Ovary (tissue), 3 donors: ENCODE measurements around the gene POLR2I.
"Not testable (repeated sequence)": the region's sequence is repeated elsewhere in the genome, so short reads cannot be mapped to it uniquely, and the experiment has no call there.

Experiments used
- CTCF ChIP-seq, 3 donors: fragments of 450-650 bp in 2 of 3; fragments of 200-600 bp in 1 of 3; IDR thresholded peaks; one replicate each; pipeline versions ENCODE4 v1.5.1 to v1.8.0; 2016 to 2022; ENCODE audit warnings: antibody characterized with exemption in 3 of 3, mild to moderate bottlenecking in 1 of 3
- EP300 ChIP-seq: sonication (generic); formaldehyde crosslinking; IDR thresholded peaks from one replicate; pipeline ENCODE4 v1.6.1; 2017; ENCODE audit warnings: antibody characterized with exemption
- POLR2A ChIP-seq: fragments of 450-650 bp; IDR thresholded peaks from one replicate; pipeline ENCODE4 v1.6.1; 2017; ENCODE audit warnings: antibody characterized with exemption, mild to moderate bottlenecking, moderate library complexity
- donor health status: DM: no; HTN: no; CAD: no.

- TF ChIP-seq POLR2A; CTCF (IDR thresholded peaks at IDR 0.05); EP300: not testable (repeated sequence)
Measured at GRCh38 chr19:36068810-36069499, 45.7 kb downstream of the POLR2I start.
